Vagina (tissue), 2 donors: ENCODE results near the gene USP32. TPM values are rescaled to one million over a fixed set of nuclear protein-coding genes. Genes with fewer than 3 reads are reported as not detected.
A peak's percentile ranks its signal among the peaks of the same experiment; 100 is the strongest.

Experiments
- DNase-seq, 2 donors: peaks; one replicate each; pipeline ENCODE4 v3.0.0-alpha.2; 2017; ENCODE audit errors: extremely low spot score in 2 of 2
- H3K27ac ChIP-seq: fragments of 200-600 bp; sonication (generic); one replicate; pipeline ENCODE4 v1.5.1; 2019
- H3K27me3 ChIP-seq: fragments of 200-600 bp; sonication (generic); one replicate; pipeline ENCODE4 v1.5.1; 2019
- H3K36me3 ChIP-seq, 2 donors: fragments of 200-600 bp; sonication (generic); one replicate each; pipeline ENCODE4 v1.5.1; 2017 to 2019
- H3K4me1 ChIP-seq: fragments of 200-600 bp; sonication (generic); one replicate; pipeline ENCODE4 v1.5.1; 2019
- H3K4me3 ChIP-seq, 2 donors: fragments of 200-600 bp; sonication (generic); 1 replicate in 1 of 2; 2 replicates in 1 of 2; pipeline ENCODE4 v1.5.1; 2016 to 2019
- H3K9me3 ChIP-seq: fragments of 200-600 bp; sonication (generic); one replicate; pipeline ENCODE4 v1.5.1; 2019
- POLR2A ChIP-seq, 2 donors: fragments of 450-650 bp; IDR thresholded peaks; one replicate each; pipeline ENCODE4 v1.6.1; 2017; ENCODE audit warnings: antibody characterized with exemption in 2 of 2, mild to moderate bottlenecking in 2 of 2, moderate library complexity in 2 of 2
- POLR2AphosphoS5 ChIP-seq, 2 donors: sonication (generic); formaldehyde crosslinking; IDR thresholded peaks; one replicate each; pipeline ENCODE4 v1.9.0; 2017; ENCODE audit warnings: antibody characterized with exemption in 2 of 2, mild to moderate bottlenecking in 2 of 2, low read depth in 1 of 2; ENCODE audit not compliant: insufficient read depth in 1 of 2
- intact Hi-C: fragments of 100-400 bp; cut with DNase I; formaldehyde crosslinking; loops from one replicate; pipeline ENCODE4 v1.15.1; 2023
- total RNA-seq: library from RNA; depleted of rRNA; stranded (reverse); fragments of >200 nt; gene quantifications from one replicate; pipeline ENCODE4 v1.2.3, GENCODE V29; 2016
- TF ChIP-seq, protein P1 (sequence below), 3 experiments: fragments of 450-650 bp in 2 of 3; fragments of 200-600 bp in 1 of 3; sonication (generic) in 1 of 3; IDR thresholded peaks; one replicate each; pipeline ENCODE4 v1.5.1; 2017 to 2019; ENCODE audit warnings: antibody characterized with exemption in 3 of 3, mild to moderate bottlenecking in 2 of 3, moderate library complexity in 2 of 3

USP32 gene, protein sequence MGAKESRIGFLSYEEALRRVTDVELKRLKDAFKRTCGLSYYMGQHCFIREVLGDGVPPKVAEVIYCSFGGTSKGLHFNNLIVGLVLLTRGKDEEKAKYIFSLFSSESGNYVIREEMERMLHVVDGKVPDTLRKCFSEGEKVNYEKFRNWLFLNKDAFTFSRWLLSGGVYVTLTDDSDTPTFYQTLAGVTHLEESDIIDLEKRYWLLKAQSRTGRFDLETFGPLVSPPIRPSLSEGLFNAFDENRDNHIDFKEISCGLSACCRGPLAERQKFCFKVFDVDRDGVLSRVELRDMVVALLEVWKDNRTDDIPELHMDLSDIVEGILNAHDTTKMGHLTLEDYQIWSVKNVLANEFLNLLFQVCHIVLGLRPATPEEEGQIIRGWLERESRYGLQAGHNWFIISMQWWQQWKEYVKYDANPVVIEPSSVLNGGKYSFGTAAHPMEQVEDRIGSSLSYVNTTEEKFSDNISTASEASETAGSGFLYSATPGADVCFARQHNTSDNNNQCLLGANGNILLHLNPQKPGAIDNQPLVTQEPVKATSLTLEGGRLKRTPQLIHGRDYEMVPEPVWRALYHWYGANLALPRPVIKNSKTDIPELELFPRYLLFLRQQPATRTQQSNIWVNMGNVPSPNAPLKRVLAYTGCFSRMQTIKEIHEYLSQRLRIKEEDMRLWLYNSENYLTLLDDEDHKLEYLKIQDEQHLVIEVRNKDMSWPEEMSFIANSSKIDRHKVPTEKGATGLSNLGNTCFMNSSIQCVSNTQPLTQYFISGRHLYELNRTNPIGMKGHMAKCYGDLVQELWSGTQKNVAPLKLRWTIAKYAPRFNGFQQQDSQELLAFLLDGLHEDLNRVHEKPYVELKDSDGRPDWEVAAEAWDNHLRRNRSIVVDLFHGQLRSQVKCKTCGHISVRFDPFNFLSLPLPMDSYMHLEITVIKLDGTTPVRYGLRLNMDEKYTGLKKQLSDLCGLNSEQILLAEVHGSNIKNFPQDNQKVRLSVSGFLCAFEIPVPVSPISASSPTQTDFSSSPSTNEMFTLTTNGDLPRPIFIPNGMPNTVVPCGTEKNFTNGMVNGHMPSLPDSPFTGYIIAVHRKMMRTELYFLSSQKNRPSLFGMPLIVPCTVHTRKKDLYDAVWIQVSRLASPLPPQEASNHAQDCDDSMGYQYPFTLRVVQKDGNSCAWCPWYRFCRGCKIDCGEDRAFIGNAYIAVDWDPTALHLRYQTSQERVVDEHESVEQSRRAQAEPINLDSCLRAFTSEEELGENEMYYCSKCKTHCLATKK (N-terminal part only)
- 63.6 TPM for total RNA-seq

DNA sequence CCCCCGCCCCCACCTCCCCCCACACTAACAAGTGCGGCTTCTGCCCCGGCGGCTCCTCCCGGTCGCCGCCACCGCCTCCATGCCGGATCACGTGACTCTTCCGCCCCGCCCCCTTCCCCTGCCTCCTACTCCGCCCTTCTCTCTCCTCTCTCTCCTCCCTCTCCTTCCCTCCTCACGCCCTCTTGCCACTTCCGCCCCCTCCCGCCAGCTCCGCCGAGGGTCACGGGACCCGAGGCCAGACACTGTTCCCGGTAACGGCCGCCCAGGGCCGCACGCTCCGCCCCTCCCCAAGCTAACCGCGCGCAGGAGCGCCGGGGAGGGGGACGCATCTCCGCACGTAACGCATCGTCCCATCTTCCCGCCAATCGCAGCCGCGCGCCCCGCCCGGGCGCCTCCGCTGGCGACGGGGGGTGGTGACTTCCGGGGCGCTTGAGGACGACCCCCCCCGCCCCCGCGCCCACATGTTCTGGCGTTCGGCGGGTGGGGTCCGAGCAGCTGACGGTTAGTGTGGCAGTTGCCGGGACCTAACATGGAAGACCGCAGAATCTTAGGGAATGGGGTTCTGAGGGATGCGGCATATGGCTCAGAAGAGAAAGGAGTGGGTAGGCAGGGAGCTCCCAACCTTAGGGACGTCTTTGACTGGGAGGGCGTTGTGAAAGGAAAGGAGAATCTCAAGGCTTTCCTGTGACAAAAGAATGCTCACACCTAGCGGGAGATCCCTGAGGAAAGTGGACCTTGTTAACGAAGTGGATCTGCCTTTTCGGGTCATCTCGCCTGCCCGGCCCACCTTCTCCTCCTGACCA, at the start of gene USP32:
USP32 (minus strand) TSS at position 92 of the 803 bp plus-strand sequence. CDS start 194 bp downstream, outside the sequence.
- Histone ChIP-seq H3K36me3 (no peaks in the 10 kb centered on the region), H3K4me1 (peaks cover 38% of the 10 kb centered on the region), H3K4me3 (peak within 1 kb of the TSS; percentile 74 to 98), H3K27me3 (no peaks in the 10 kb centered on the region), H3K9me3 (no peaks in the 10 kb centered on the region), H3K27ac (peak within 1 kb of the TSS; percentile 99)
- DNase-seq: peak; percentile 97 to 99
- intact Hi-C loops: no loop called here
- TF ChIP-seq POLR2AphosphoS5 (IDR thresholded peaks at IDR 0.05; ENCODE audit: insufficient read depth in 1 of 2, low read depth in 1 of 2) (peak; percentile 82 to 97), POLR2A (IDR thresholded peaks at IDR 0.05) (peak in 1 of 2 donors; percentile 35)
- TF ChIP-seq, protein P1, sequence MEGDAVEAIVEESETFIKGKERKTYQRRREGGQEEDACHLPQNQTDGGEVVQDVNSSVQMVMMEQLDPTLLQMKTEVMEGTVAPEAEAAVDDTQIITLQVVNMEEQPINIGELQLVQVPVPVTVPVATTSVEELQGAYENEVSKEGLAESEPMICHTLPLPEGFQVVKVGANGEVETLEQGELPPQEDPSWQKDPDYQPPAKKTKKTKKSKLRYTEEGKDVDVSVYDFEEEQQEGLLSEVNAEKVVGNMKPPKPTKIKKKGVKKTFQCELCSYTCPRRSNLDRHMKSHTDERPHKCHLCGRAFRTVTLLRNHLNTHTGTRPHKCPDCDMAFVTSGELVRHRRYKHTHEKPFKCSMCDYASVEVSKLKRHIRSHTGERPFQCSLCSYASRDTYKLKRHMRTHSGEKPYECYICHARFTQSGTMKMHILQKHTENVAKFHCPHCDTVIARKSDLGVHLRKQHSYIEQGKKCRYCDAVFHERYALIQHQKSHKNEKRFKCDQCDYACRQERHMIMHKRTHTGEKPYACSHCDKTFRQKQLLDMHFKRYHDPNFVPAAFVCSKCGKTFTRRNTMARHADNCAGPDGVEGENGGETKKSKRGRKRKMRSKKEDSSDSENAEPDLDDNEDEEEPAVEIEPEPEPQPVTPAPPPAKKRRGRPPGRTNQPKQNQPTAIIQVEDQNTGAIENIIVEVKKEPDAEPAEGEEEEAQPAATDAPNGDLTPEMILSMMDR (IDR thresholded peaks at IDR 0.05): peak in 1 of 3 experiments; percentile 17

DNA sequence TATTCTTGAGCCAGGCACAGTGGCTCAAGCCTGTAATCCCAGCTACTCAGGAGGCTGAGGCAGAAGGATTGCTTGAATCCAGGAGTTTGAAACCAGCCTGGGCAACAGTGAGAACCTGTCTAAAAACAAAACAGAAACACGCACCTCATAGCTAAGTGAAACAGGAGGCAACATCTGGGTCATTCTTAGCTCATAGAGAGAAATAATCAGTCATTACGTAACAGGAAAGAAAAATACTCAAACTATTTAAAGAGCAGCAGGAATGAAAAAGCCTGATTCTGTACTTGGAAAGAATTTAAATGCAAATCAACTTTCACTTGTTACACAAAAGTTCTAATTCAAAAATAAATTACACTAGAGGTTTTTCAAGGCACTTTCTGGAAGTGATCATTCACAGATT, 47.6 kb upstream of the USP32 start:
- H3K4me3 ChIP-seq: no peak overlapping the region
- intact Hi-C loops: loop anchor here (10.0 kb wide), 1 partner anchor 345 kb away; no protein-coding TSS in a partner anchor
- no peaks in the 10 kb centered on the region for H3K27me3 ChIP-seq
- H3K27ac ChIP-seq: no peak overlapping the region
- TF ChIP-seq POLR2AphosphoS5 (IDR thresholded peaks at IDR 0.05; ENCODE audit: insufficient read depth in 1 of 2, low read depth in 1 of 2): no peak
- TF ChIP-seq, protein P1 (IDR thresholded peaks at IDR 0.05): no peak
- no peak for TF ChIP-seq POLR2A (IDR thresholded peaks at IDR 0.05)
- H3K36me3 ChIP-seq: no peaks in the 10 kb centered on the region
- H3K9me3 ChIP-seq: no peaks in the 10 kb centered on the region
- H3K4me1 ChIP-seq: peaks cover 26% of the 10 kb centered on the region
- DNase-seq: no peak

DNA sequence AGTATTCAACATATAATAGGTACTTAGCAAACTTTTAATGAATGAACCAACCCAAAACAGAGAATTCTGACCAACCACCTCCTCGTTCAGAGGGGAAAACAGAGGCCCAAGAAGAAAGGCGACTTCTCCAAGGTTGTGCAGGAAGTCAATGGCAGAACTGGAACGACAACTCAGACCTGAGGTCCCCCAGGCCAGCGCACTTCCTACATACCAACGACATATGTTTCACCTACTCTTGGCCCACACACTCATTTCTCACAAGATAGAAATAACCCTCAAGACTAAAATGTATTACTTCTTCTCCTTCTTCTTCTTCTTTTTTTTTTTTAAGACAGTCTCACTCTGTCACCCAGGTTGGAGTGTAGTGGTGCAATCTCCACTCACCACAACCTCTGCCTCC, 44.7 kb upstream of the USP32 start:
- TF ChIP-seq, protein P1 (IDR thresholded peaks at IDR 0.05): no peak
- TF ChIP-seq POLR2A (IDR thresholded peaks at IDR 0.05): no peak
- TF ChIP-seq POLR2AphosphoS5 (IDR thresholded peaks at IDR 0.05; ENCODE audit: insufficient read depth in 1 of 2, low read depth in 1 of 2): no peak
- Histone ChIP-seq H3K27me3 (no peaks in the 10 kb centered on the region), H3K36me3 (no peaks in the 10 kb centered on the region), H3K27ac (no peak overlapping the region), H3K4me3 (no peak overlapping the region), H3K4me1 (peaks cover 8% of the 10 kb centered on the region), H3K9me3 (no peaks in the 10 kb centered on the region)
- intact Hi-C loops: loop anchor here (10.0 kb wide), 1 partner anchor 342 kb away; no protein-coding TSS in a partner anchor
- no peak for DNase-seq
